Measurements from ENCODE around the gene TBC1D21.

GRCh38 chr15:73914145-73914544, 40.8 kb downstream of the TBC1D21 start:
- no peak for TF ChIP-seq POLR2A (IDR thresholded peaks at IDR 0.05; ENCODE audit: low read depth, low read length)
- TF ChIP-seq POU2F2 (IDR thresholded peaks at IDR 0.05; ENCODE audit: low read depth, low read length), result no peak
- no peak for TF ChIP-seq TAF1 (IDR thresholded peaks at IDR 0.05; ENCODE audit: low read depth, low read length)
- no peak for TF ChIP-seq POLR2AphosphoS5 (IDR thresholded peaks at IDR 0.05; ENCODE audit: low read depth, low read length)
- no peak for TF ChIP-seq PAX5 (IDR thresholded peaks at IDR 0.05; ENCODE audit: insufficient read depth, low read length, severe bottlenecking)
